ENCODE data around the gene PCGF3.

- TF ChIP-seq CTCF (IDR thresholded peaks at IDR 0.05; ENCODE audit: low read depth, low read length): no peak
- no peak for TF ChIP-seq EZH2phosphoT487 (IDR thresholded peaks at IDR 0.05; ENCODE audit: low read depth)
These were observed 73.9 kb downstream of the PCGF3 start for GRCh38 chr4:779555-779954.

Measured in OCI-LY3 (cell line).